Retinal pigment epithelial cell (primary cell): ENCODE measurements around the gene TNFAIP8L1.

ENCODE experiments used
- DNase-seq: peaks from one replicate; pipeline ENCODE4 v3.0.0-alpha.2; 2010; ENCODE audit warnings: low read depth
- H3K4me3 ChIP-seq: 2 replicates; pipeline ENCODE4 v1.5.1; 2011; ENCODE audit warnings: mild to moderate bottlenecking, low read length, control low read depth, moderate library complexity
- CTCF ChIP-seq: conservative IDR thresholded peaks from 2 replicates; pipeline ENCODE4 v1.5.1; 2011; ENCODE audit warnings: low read depth, low read length, control low read depth, inconsistent platforms

TNFAIP8L1 gene

DNA sequence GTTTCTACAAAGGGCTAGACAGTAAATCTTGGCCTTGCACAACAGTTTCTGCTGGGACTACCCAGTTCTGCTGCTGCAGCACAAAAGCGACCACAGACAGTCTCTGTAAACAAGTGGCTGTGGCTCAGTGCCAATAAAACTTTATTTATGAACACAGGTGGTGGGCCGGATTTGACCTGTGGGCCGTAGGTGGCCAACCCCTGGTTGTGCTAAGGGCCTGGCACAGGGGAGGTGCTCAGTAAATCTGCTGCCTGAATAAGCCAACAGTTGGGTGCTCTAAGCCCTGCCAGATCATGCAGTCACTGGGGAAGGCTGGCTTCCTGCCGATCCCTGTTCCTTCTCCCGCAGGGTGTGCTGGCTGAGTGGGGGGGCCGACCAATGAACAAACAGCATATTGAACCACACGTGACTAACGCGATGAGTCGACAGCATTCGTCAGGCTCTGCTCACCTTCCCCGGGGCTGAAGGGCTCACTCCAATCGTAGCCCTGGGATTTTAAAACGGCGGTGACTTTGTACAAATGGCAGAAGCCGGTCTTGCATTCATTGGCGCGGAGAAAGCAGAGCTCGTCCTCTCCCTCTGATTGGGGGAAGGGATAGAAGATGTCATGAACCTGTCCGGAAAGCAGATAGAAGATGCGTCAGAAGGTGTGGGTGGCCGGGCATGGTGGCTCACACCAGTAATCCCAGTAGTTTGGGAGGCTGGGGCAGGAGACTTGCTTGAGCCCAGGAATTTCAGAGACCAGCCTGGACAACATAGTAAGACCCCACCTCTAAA is 55.1 kb downstream of the TNFAIP8L1 start:
- no peak overlapping the region for H3K4me3 ChIP-seq
- DNase-seq = peak; percentile 73
- no peak for TF ChIP-seq CTCF

DNA sequence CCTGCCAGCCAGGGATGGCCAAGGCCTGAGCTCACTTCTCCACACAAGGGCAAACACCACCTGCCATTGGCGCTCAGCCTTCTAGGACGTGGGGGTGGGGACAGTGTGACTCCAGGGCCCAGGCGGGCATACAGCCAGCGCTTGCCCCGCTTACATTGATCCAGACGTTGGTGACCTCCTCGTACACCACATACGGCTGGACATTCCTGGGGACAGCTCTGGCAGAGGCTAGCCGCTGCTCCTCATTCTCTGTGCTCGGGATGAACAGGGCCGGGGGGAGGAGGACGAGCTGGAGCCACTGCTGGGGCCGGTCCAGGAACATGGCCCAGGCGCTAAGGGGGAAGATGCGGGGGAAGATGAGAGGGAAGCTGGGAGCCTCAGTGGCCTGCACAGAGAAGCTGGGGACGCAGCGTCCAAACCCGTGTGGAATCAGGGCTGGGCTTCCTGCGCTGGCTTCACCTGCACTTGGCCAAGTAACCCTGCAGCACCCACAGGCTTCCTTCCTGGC is 56.0 kb downstream of the TNFAIP8L1 start:
- H3K4me3 ChIP-seq = no peak overlapping the region
- no peak for TF ChIP-seq CTCF
- no peak for DNase-seq

GRCh38 chr19:4697304-4697703 is 58.0 kb downstream of the TNFAIP8L1 start:
- no peak for DNase-seq
- no peak overlapping the region for H3K4me3 ChIP-seq

DNA sequence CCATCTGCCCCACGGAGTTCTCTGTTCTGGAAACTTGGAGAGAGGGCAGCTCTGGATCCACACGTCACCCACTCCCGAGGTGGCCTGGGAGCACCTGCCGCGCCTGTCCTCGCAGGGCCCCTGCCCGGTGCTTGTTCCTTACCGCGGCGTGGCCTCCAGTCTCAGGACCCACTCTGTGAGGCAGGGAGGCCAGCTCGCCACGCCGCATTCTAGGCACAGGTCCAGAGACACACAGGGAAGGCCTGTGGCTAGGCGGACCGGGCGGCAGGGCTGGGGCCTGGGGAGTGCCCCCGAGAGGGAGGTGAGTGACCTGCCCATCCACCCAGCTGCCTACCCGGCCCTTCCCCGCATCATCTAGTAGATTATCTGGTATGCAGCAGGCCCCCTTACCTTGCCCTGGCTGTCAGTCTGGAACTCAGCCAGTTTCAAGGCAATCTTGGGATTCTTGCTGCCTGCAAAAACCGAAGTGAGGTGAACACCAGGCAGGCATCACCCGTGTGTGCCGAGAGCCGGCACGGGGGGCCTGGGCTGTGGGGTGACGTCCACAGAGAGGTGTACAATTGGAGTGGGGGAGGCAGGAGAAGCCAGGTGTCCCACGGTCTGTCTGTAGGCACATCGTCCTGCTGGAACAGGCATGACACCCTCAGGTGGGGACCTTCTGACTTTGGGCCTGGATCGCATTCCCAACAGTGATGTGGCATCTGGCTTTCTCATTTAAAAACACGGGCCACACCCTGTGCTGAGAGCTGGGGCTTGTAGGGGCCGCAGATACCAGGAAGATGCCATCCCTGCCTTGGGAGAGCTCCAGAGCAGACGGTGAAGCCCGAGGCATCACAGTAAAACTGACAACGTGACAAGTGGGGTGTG is 60.7 kb downstream of the TNFAIP8L1 start:
- no peak for DNase-seq
- no peak overlapping the region for H3K4me3 ChIP-seq
- TF ChIP-seq CTCF = no peak

More at GRCh38 chr19:4697304-4697703, 58.0 kb downstream of the TNFAIP8L1 start:
- TF ChIP-seq CTCF = no peak

DNA sequence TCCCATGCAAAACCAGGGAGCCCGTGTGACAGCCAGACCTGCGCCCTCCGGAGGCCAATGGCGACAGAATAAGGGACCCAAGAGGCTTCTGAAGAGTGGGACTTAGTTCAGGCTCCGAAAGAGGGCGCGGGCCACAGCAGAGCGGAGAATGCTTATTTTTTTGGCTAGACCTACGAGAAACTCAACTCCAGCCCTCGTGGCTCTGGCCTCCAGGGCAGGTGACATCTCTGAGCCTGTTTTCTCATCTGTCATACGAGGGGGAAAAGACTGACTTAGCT is 61.3 kb downstream of the TNFAIP8L1 start:
- no peak for DNase-seq
- no peak for TF ChIP-seq CTCF
- no peak overlapping the region for H3K4me3 ChIP-seq

- DNase-seq = no peak
- H3K4me3 ChIP-seq = no peak overlapping the region
- TF ChIP-seq CTCF = no peak
These were observed 62.2 kb downstream of the TNFAIP8L1 start for GRCh38 chr19:4701557-4701956.
